ENCODE results near the gene FMN1. TPM values are rescaled to one million over a fixed set of nuclear protein-coding genes. Genes with fewer than 3 reads are reported as not detected.

FMN1 gene
- total RNA-seq, 1 donor from 2014 or later = 20.1 TPM

DNA sequence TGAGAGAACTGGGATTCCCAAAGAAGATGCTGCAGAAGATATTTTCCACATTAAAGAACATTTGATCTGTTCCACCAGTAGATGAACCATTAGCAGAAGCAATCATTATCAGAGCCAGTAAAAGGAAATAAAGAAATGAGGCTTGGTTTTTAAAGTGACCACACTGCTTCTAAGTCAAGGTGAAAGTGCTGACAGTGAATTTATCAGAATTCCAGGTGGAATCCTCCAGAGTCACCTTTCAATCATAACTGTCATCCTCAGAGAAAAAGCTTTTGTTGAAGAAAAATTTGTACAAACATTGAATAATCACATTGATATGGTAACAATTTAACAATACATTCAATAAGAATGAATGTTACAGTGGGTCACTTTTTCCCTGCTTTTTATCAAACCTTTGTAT, 376.9 kb downstream of the FMN1 start:
- intact Hi-C loops (cut with DNase I) = no loop called here
- H3K27me3 ChIP-seq = no peaks in the 10 kb centered on the region
- DNase-seq (ENCODE audit: extremely low spot score in 2 of 2) = no peak
- TF ChIP-seq POLR2A (IDR thresholded peaks at IDR 0.05) = no peak
- TF ChIP-seq, protein P1, sequence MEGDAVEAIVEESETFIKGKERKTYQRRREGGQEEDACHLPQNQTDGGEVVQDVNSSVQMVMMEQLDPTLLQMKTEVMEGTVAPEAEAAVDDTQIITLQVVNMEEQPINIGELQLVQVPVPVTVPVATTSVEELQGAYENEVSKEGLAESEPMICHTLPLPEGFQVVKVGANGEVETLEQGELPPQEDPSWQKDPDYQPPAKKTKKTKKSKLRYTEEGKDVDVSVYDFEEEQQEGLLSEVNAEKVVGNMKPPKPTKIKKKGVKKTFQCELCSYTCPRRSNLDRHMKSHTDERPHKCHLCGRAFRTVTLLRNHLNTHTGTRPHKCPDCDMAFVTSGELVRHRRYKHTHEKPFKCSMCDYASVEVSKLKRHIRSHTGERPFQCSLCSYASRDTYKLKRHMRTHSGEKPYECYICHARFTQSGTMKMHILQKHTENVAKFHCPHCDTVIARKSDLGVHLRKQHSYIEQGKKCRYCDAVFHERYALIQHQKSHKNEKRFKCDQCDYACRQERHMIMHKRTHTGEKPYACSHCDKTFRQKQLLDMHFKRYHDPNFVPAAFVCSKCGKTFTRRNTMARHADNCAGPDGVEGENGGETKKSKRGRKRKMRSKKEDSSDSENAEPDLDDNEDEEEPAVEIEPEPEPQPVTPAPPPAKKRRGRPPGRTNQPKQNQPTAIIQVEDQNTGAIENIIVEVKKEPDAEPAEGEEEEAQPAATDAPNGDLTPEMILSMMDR (IDR thresholded peaks at IDR 0.05) = no peak
- TF ChIP-seq POLR2AphosphoS5 (IDR thresholded peaks at IDR 0.05; ENCODE audit: insufficient read depth in 1 of 2, low read depth in 1 of 2) = no peak
- H3K4me3 ChIP-seq = no peak overlapping the region
- H3K36me3 ChIP-seq = no peaks in the 10 kb centered on the region
- no peaks in the 10 kb centered on the region for H3K9me3 ChIP-seq
- no peaks in the 10 kb centered on the region for H3K4me1 ChIP-seq
- H3K27ac ChIP-seq = no peak overlapping the region

DNA sequence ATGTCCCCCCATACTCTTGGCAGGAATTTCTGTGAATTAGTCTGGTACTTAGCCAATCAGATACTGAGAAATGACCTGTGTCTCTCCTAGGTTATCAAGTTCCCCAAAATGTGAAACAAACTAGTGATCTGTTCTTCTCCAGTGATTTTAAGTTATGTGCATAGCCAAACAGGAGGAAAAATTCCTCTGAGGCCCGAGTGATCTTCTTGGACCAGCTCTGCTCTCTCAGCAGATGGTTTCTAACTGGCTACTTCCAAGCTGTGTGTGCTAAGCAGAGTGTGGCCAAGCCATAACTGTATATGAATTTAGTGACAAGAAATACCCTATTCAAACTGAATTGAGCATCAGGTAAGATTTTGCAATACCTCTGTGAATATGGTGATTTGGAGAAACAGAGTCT, 387.2 kb downstream of the FMN1 start:
- H3K4me3 ChIP-seq = no peak overlapping the region
- intact Hi-C loops (cut with DNase I) = no loop called here
- no peaks in the 10 kb centered on the region for H3K36me3 ChIP-seq
- H3K9me3 ChIP-seq = no peaks in the 10 kb centered on the region
- no peak for DNase-seq (ENCODE audit: extremely low spot score in 2 of 2)
- no peaks in the 10 kb centered on the region for H3K4me1 ChIP-seq
- H3K27ac ChIP-seq = no peak overlapping the region
- no peaks in the 10 kb centered on the region for H3K27me3 ChIP-seq
- TF ChIP-seq, protein P1 (IDR thresholded peaks at IDR 0.05) = no peak
- no peak for TF ChIP-seq POLR2AphosphoS5 (IDR thresholded peaks at IDR 0.05; ENCODE audit: insufficient read depth in 1 of 2, low read depth in 1 of 2)
- no peak for TF ChIP-seq POLR2A (IDR thresholded peaks at IDR 0.05)

DNA sequence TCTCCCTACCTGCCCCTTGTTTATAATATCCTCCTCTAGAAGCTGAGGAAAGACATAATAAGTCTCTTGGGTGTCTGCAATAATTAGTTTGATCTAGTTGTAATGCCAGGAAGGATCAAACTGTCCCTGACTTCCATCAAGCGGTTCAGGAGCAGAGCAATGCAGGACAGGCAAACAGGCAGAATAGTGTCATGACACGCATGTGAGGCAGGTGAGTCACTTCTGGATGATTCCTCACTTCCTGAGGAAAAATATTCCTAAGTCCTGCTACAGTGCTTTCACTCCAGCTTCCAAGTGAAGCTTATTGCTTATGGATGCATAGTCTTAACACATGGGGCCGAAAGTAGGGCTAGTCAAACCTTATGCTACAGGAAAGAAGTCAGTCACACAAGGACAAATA, 390.9 kb downstream of the FMN1 start:
- intact Hi-C loops (cut with DNase I) = no loop called here
- H3K27me3 ChIP-seq = no peaks in the 10 kb centered on the region
- no peak overlapping the region for H3K27ac ChIP-seq
- no peaks in the 10 kb centered on the region for H3K36me3 ChIP-seq
- TF ChIP-seq POLR2AphosphoS5 (IDR thresholded peaks at IDR 0.05; ENCODE audit: insufficient read depth in 1 of 2, low read depth in 1 of 2) = no peak
- TF ChIP-seq, protein P1 (IDR thresholded peaks at IDR 0.05) = no peak
- TF ChIP-seq POLR2A (IDR thresholded peaks at IDR 0.05) = no peak
- H3K4me1 ChIP-seq = no peaks in the 10 kb centered on the region
- no peak for DNase-seq (ENCODE audit: extremely low spot score in 2 of 2)
- H3K9me3 ChIP-seq = no peaks in the 10 kb centered on the region
- no peak overlapping the region for H3K4me3 ChIP-seq

DNA sequence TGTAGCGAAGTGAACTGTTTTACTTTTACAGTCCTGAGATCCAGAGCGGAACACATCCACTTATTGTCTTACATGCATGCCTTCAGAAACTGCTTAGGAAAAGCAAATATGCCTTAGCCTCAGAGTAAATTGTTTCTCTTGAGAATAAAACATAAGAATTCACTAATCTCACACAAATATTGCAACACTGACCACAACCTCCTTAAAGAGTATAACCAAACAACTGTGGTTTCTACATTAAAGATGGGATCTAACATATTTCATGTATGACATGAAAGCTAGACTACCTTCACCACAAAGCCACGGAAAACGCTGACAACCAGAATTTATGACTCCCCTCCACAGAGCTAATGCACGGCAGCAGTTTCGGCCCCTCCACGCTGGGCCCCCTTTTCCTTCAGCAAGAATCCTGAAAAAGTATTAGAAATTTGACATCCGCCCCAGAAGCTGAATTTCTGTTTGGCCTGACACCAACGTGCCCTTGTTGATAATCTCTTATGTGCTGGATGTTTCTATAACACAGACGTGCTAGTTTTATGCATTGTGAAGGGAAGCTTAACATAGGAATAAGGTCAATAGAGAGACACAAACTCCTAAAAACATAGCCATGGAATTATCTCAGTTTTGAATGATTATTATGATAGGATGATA, 392.1 kb downstream of the FMN1 start:
- Histone ChIP-seq H3K27me3 (no peaks in the 10 kb centered on the region), H3K9me3 (no peaks in the 10 kb centered on the region), H3K4me1 (no peaks in the 10 kb centered on the region), H3K27ac (no peak overlapping the region), H3K36me3 (no peaks in the 10 kb centered on the region), H3K4me3 (no peak overlapping the region)
- TF ChIP-seq POLR2AphosphoS5 (IDR thresholded peaks at IDR 0.05; ENCODE audit: insufficient read depth in 1 of 2, low read depth in 1 of 2) (no peak), POLR2A (IDR thresholded peaks at IDR 0.05) (no peak)
- TF ChIP-seq, protein P1 (IDR thresholded peaks at IDR 0.05) = no peak
- DNase-seq (ENCODE audit: extremely low spot score in 2 of 2) = no peak
- intact Hi-C loops (cut with DNase I) = no loop called here

DNA sequence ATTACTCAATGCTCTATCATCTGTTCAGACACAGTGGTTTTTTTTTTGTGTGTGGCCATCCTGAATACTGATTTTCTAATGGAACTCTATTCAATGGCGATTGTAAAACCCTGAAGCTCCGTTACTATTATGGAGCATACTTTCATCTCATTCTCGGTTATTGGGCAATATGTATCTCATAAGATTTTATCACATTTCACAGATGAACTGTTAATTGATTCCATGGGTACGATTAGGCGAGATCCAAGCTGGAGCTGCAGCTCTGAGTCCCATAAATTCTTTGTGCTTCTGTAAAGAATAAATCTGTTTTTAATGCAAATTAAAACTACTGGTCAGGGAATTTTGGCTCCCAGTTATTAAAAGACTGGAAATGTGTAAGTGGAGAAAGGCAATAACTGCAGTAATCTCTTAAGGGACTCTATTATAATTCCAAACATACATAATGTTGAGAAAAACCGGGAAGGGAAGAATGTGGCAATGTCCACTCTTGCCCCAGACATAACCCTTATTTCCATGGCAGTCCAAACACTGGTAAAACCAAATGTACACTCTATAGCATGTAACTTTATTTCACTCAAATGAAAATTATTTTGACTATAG, 394.5 kb downstream of the FMN1 start:
- H3K9me3 ChIP-seq = no peaks in the 10 kb centered on the region
- no peak overlapping the region for H3K4me3 ChIP-seq
- TF ChIP-seq, protein P1 (IDR thresholded peaks at IDR 0.05) = no peak
- TF ChIP-seq POLR2AphosphoS5 (IDR thresholded peaks at IDR 0.05; ENCODE audit: insufficient read depth in 1 of 2, low read depth in 1 of 2) = no peak
- no peak for TF ChIP-seq POLR2A (IDR thresholded peaks at IDR 0.05)
- intact Hi-C loops (cut with DNase I) = no loop called here
- H3K27ac ChIP-seq = no peak overlapping the region
- H3K27me3 ChIP-seq = no peaks in the 10 kb centered on the region
- H3K36me3 ChIP-seq = no peaks in the 10 kb centered on the region
- H3K4me1 ChIP-seq = no peaks in the 10 kb centered on the region
- DNase-seq (ENCODE audit: extremely low spot score in 2 of 2) = no peak

All from vagina (tissue), 2 donors.